Measurements from ENCODE around the gene BBS1. TPM values are rescaled to one million over a fixed set of nuclear protein-coding genes. Genes with fewer than 3 reads are reported as not detected.
"Not testable (repeated sequence)": the region's sequence is repeated elsewhere in the genome, so short reads cannot be mapped to it uniquely, and the experiment has no call there.

The BBS1 gene
- total RNA-seq, 2 donors from 2014 or later: 52.4 to 67.3 TPM

DNA sequence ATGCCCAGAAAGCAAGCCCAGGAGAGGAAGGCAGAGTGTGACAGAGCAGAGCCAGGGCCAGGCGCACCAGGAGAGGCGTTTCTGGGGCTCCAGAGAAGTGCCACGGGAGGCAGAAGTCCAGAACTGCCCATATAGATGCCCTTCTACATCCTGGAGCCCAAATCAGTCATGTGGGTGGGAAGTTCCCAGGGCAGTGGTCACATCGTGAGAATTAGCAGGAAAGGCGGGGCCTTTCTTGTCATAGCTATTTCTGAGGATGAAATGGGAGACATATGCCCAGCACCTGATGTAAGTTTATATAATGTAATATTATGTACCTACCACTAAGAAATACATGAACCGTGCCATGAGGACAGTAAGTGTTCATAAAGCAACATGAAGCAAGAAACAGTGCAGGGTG lies 22.3 kb downstream of the BBS1 start:
- Mint-ChIP-seq H3K9me3 (no peaks in the 10 kb centered on the region), H3K36me3 (ENCODE audit: low read depth) (peaks cover 30% of the 10 kb centered on the region), H3K27ac (no peak overlapping the region), H3K4me3 (no peak overlapping the region), H3K27me3 (ENCODE audit: insufficient read depth) (no peaks in the 10 kb centered on the region), H3K4me1 (no peaks in the 10 kb centered on the region)
- no peaks in the 10 kb centered on the region for H3K4me1 ChIP-seq (ENCODE audit: control insufficient read depth, insufficient read depth, low read length)
- DNase-seq: no peak
- H3K36me3 ChIP-seq (ENCODE audit: control insufficient read depth, insufficient read depth, low read length): peaks cover 8% of the 10 kb centered on the region
- H3K9ac ChIP-seq (ENCODE audit: extremely low read depth, low read length, poor library complexity, severe bottlenecking): no peak overlapping the region
- H3K9me3 ChIP-seq (ENCODE audit: control insufficient read depth, low read length): no peaks in the 10 kb centered on the region
- H3K27me3 ChIP-seq (ENCODE audit: control insufficient read depth, insufficient read depth, low read length, poor library complexity, severe bottlenecking): no peaks in the 10 kb centered on the region
- no peak overlapping the region for H3K4me3 ChIP-seq (ENCODE audit: low read length)
- TF ChIP-seq, protein P1, sequence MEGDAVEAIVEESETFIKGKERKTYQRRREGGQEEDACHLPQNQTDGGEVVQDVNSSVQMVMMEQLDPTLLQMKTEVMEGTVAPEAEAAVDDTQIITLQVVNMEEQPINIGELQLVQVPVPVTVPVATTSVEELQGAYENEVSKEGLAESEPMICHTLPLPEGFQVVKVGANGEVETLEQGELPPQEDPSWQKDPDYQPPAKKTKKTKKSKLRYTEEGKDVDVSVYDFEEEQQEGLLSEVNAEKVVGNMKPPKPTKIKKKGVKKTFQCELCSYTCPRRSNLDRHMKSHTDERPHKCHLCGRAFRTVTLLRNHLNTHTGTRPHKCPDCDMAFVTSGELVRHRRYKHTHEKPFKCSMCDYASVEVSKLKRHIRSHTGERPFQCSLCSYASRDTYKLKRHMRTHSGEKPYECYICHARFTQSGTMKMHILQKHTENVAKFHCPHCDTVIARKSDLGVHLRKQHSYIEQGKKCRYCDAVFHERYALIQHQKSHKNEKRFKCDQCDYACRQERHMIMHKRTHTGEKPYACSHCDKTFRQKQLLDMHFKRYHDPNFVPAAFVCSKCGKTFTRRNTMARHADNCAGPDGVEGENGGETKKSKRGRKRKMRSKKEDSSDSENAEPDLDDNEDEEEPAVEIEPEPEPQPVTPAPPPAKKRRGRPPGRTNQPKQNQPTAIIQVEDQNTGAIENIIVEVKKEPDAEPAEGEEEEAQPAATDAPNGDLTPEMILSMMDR (conservative IDR thresholded peaks at IDR 0.05): no peak
- H3K27ac ChIP-seq (ENCODE audit: low read depth, low read length): no peak overlapping the region
- 86 to 90% methylated on average over 3 to 5 of the region's 6 CpGs for WGBS, 2 experiments (ENCODE audit: insufficient coverage in 1 of 2, insufficient read length in 1 of 2)

- H3K4me3 Mint-ChIP-seq: no peak overlapping the region
- peaks cover 11% of the 10 kb centered on the region for H3K4me1 Mint-ChIP-seq
- Histone ChIP-seq H3K9me3 (ENCODE audit: control insufficient read depth, low read length) (no peaks in the 10 kb centered on the region), H3K9ac (ENCODE audit: extremely low read depth, low read length, poor library complexity, severe bottlenecking) (no peak overlapping the region), H3K27me3 (ENCODE audit: control insufficient read depth, insufficient read depth, low read length, poor library complexity, severe bottlenecking) (no peaks in the 10 kb centered on the region), H3K36me3 (ENCODE audit: control insufficient read depth, insufficient read depth, low read length) (peaks cover 8% of the 10 kb centered on the region), H3K27ac (ENCODE audit: low read depth, low read length) (peak overlapping the region; percentile 5), H3K4me3 (ENCODE audit: low read length) (no peak overlapping the region), H3K4me1 (ENCODE audit: control insufficient read depth, insufficient read depth, low read length) (no peaks in the 10 kb centered on the region)
- peak overlapping the region; percentile 17 for H3K27ac Mint-ChIP-seq
- no peaks in the 10 kb centered on the region for H3K27me3 Mint-ChIP-seq (ENCODE audit: insufficient read depth)
- 88 to 91% methylated on average over 14 to 16 of the region's 16 CpGs for WGBS, 2 experiments (ENCODE audit: insufficient coverage in 1 of 2, insufficient read length in 1 of 2)
- peaks cover 47% of the 10 kb centered on the region for H3K36me3 Mint-ChIP-seq (ENCODE audit: low read depth)
- DNase-seq: no peak
- H3K9me3 Mint-ChIP-seq: no peaks in the 10 kb centered on the region
- TF ChIP-seq, protein P1 (conservative IDR thresholded peaks at IDR 0.05): no peak
Measured at GRCh38 chr11:66539170-66539869, 28.9 kb downstream of the BBS1 start.

DNA sequence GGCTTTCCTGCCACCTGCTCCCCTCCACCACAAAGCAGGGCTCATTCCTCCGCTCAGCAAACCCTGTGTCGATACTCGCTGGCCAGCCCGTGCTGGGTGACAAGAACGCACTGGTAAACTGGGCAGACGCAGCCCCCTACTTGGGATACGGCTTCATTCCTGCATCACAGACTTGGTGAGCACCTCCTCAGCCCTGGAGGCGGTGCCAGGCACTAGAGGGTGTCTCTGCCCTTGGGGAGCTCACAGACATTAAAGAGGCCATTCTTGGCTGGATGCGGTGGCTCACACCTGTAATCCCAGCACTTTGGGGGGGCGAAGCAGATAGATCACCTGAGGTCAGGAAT lies 29.4 kb downstream of the BBS1 start:
- Histone ChIP-seq H3K4me1 (ENCODE audit: control insufficient read depth, insufficient read depth, low read length) (no peaks in the 10 kb centered on the region), H3K9ac (ENCODE audit: extremely low read depth, low read length, poor library complexity, severe bottlenecking) (no peak overlapping the region), H3K4me3 (ENCODE audit: low read length) (no peak overlapping the region), H3K27me3 (ENCODE audit: control insufficient read depth, insufficient read depth, low read length, poor library complexity, severe bottlenecking) (no peaks in the 10 kb centered on the region), H3K9me3 (ENCODE audit: control insufficient read depth, low read length) (no peaks in the 10 kb centered on the region), H3K36me3 (ENCODE audit: control insufficient read depth, insufficient read depth, low read length) (peaks cover 8% of the 10 kb centered on the region), H3K27ac (ENCODE audit: low read depth, low read length) (no peak overlapping the region)
- H3K36me3 Mint-ChIP-seq (ENCODE audit: low read depth): peaks cover 47% of the 10 kb centered on the region
- H3K27ac Mint-ChIP-seq: no peak overlapping the region
- TF ChIP-seq, protein P1 (conservative IDR thresholded peaks at IDR 0.05): no peak
- H3K9me3 Mint-ChIP-seq: no peaks in the 10 kb centered on the region
- no peak overlapping the region for H3K4me3 Mint-ChIP-seq
- no peak for DNase-seq
- peaks cover 13% of the 10 kb centered on the region for H3K4me1 Mint-ChIP-seq
- no peaks in the 10 kb centered on the region for H3K27me3 Mint-ChIP-seq (ENCODE audit: insufficient read depth)
- 93% methylated on average over 8 to 10 of the region's 10 CpGs for WGBS, 2 experiments (ENCODE audit: insufficient coverage in 1 of 2, insufficient read length in 1 of 2)

- not testable (repeated sequence) for DNase-seq; H3K4me3 Mint-ChIP-seq; H3K27ac ChIP-seq (ENCODE audit: low read depth, low read length); H3K4me1 ChIP-seq (ENCODE audit: control insufficient read depth, insufficient read depth, low read length); H3K9ac ChIP-seq (ENCODE audit: extremely low read depth, low read length, poor library complexity, severe bottlenecking); H3K9me3 Mint-ChIP-seq; H3K9me3 ChIP-seq (ENCODE audit: control insufficient read depth, low read length); H3K27me3 ChIP-seq (ENCODE audit: control insufficient read depth, insufficient read depth, low read length, poor library complexity, severe bottlenecking); H3K27ac Mint-ChIP-seq; H3K4me3 ChIP-seq (ENCODE audit: low read length); H3K36me3 ChIP-seq (ENCODE audit: control insufficient read depth, insufficient read depth, low read length); H3K27me3 Mint-ChIP-seq (ENCODE audit: insufficient read depth)
- H3K36me3 Mint-ChIP-seq (ENCODE audit: low read depth): peaks cover 42% of the 10 kb centered on the region
- peaks cover 16% of the 10 kb centered on the region for H3K4me1 Mint-ChIP-seq
- 96% methylated on average over 6 to 8 of the region's 8 CpGs for WGBS, 2 experiments (ENCODE audit: insufficient coverage in 1 of 2, insufficient read length in 1 of 2)
Measured at GRCh38 chr11:66540598-66540997, 30.2 kb downstream of the BBS1 start.
